KMS-11 (cell line): ENCODE measurements around the gene ALS2CL.

Experiments used
- H2AFZ ChIP-seq: fragments of 200-600 bp; sonication (generic); 2 replicates; pipeline ENCODE4 v1.6.1; 2016; ENCODE audit warnings: antibody characterized with exemption, mixed run types, low read depth
- H3K27ac ChIP-seq: fragments of 200-600 bp; sonication (generic); 2 replicates; pipeline ENCODE4 v1.6.1; 2016; ENCODE audit warnings: mild to moderate bottlenecking, mixed run types
- H3K27me3 ChIP-seq: fragments of 200-600 bp; sonication (generic); 2 replicates; pipeline ENCODE4 v1.6.1; 2017; ENCODE audit warnings: mild to moderate bottlenecking, low read depth, mixed run types, moderate library complexity; ENCODE audit not compliant: insufficient read depth
- H3K36me3 ChIP-seq: fragments of 200-600 bp; sonication (generic); 2 replicates; pipeline ENCODE4 v1.6.1; 2017; ENCODE audit warnings: mild to moderate bottlenecking, mixed run types; ENCODE audit not compliant: insufficient read depth
- H3K4me1 ChIP-seq: fragments of 200-600 bp; sonication (generic); 2 replicates; pipeline ENCODE4 v1.6.1; 2016; ENCODE audit warnings: mild to moderate bottlenecking, low read depth, mixed run types; ENCODE audit not compliant: poor library complexity, severe bottlenecking
- H3K4me2 ChIP-seq: fragments of 200-600 bp; sonication (generic); 2 replicates; pipeline ENCODE4 v1.7.0; 2016; ENCODE audit warnings: mild to moderate bottlenecking, mixed run types
- H3K4me3 ChIP-seq: fragments of 200-600 bp; sonication (generic); IDR thresholded peaks from 2 replicates; pipeline ENCODE4 v1.6.1; 2017; ENCODE audit warnings: low read depth, low read length, mixed read lengths; ENCODE audit not compliant: insufficient read depth
- H3K79me2 ChIP-seq: fragments of 200-600 bp; sonication (generic); 2 replicates; pipeline ENCODE4 v1.6.1; 2016; ENCODE audit warnings: low read depth, mixed run types; ENCODE audit not compliant: insufficient read depth
- H3K9ac ChIP-seq: fragments of 200-600 bp; sonication (generic); 2 replicates; pipeline ENCODE4 v1.6.1; 2016; ENCODE audit warnings: mild to moderate bottlenecking, mixed run types
- H4K20me1 ChIP-seq: fragments of 200-600 bp; sonication (generic); 2 replicates; pipeline ENCODE4 v1.6.1; 2016; ENCODE audit warnings: mild to moderate bottlenecking, mixed run types; ENCODE audit not compliant: insufficient read depth
- CTCF ChIP-seq: fragments of 200-600 bp; sonication (generic); conservative IDR thresholded peaks from 2 replicates; pipeline ENCODE4 v1.6.1; 2017; ENCODE audit warnings: low read depth, mild to moderate bottlenecking, antibody characterized with exemption, low read length, moderate library complexity, mixed read lengths

The ALS2CL gene

GRCh38 chr3:46664188-46664970 is 29.1 kb downstream of the ALS2CL start:
- Histone ChIP-seq H3K4me1 (no peaks in the 10 kb centered on the region), H3K4me2 (no peak overlapping the region), H3K79me2 (no peaks in the 10 kb centered on the region), H3K27ac (no peak overlapping the region), H3K27me3 (no peaks in the 10 kb centered on the region), H3K4me3 (no peak overlapping the region), H3K9ac (no peak overlapping the region), H2AFZ (no peak overlapping the region), H4K20me1 (no peaks in the 10 kb centered on the region), H3K36me3 (no peaks in the 10 kb centered on the region)
- TF ChIP-seq CTCF, result no peak

- Histone ChIP-seq H4K20me1 (no peaks in the 10 kb centered on the region), H3K9ac (no peak overlapping the region), H3K36me3 (no peaks in the 10 kb centered on the region), H3K27me3 (no peaks in the 10 kb centered on the region), H3K4me2 (no peak overlapping the region), H2AFZ (no peak overlapping the region), H3K4me1 (no peaks in the 10 kb centered on the region), H3K4me3 (no peak overlapping the region), H3K27ac (no peak overlapping the region), H3K79me2 (no peaks in the 10 kb centered on the region)
- TF ChIP-seq CTCF, result no peak
Observed at GRCh38 chr3:46663591-46664135, 29.8 kb downstream of the ALS2CL start.

- Histone ChIP-seq H3K4me3 (no peak overlapping the region), H3K79me2 (no peaks in the 10 kb centered on the region), H2AFZ (no peak overlapping the region), H3K9ac (no peak overlapping the region), H3K4me1 (no peaks in the 10 kb centered on the region), H3K36me3 (no peaks in the 10 kb centered on the region), H3K4me2 (no peak overlapping the region), H3K27me3 (no peaks in the 10 kb centered on the region), H4K20me1 (no peaks in the 10 kb centered on the region), H3K27ac (no peak overlapping the region)
- TF ChIP-seq CTCF, result no peak
Observed at GRCh38 chr3:46662771-46663551, 30.5 kb downstream of the ALS2CL start.

- no peak for TF ChIP-seq CTCF
Observed at GRCh38 chr3:46661776-46662766, 31.4 kb downstream of the ALS2CL start.

More at GRCh38 chr3:46661776-46662766, 31.4 kb downstream of the ALS2CL start:
- Histone ChIP-seq H3K4me2 (no peak overlapping the region), H3K79me2 (no peaks in the 10 kb centered on the region), H3K27me3 (no peaks in the 10 kb centered on the region), H3K36me3 (no peaks in the 10 kb centered on the region), H2AFZ (no peak overlapping the region), H3K4me3 (no peak overlapping the region), H3K4me1 (no peaks in the 10 kb centered on the region), H3K9ac (no peak overlapping the region), H3K27ac (no peak overlapping the region), H4K20me1 (no peaks in the 10 kb centered on the region)
